H9 (cell line): ENCODE data around the gene RAB9A. TPM values are rescaled to one million over a fixed set of nuclear protein-coding genes. Genes with fewer than 3 reads are reported as not detected.

Source experiments
- DNase-seq: peaks from one replicate; pipeline ENCODE4 v3.0.0-alpha.2; 2017
- H2AFZ ChIP-seq: one replicate; pipeline ENCODE4 v1.6.1; 2013; ENCODE audit warnings: mild to moderate bottlenecking, low read length, control low read depth, moderate library complexity
- H2AK5ac ChIP-seq: 2 replicates; pipeline ENCODE4 v1.6.1; 2013; ENCODE audit warnings: low read length, control low read depth, mixed read lengths; ENCODE audit not compliant: insufficient read length
- H2BK120ac ChIP-seq: one replicate; pipeline ENCODE4 v1.6.1; 2013; ENCODE audit warnings: low read depth, mild to moderate bottlenecking, low read length, control low read depth, inconsistent platforms; ENCODE audit not compliant: poor library complexity, severe bottlenecking
- H2BK12ac ChIP-seq: 2 replicates; pipeline ENCODE4 v1.6.1; 2013; ENCODE audit warnings: low read length, control low read depth, mixed read lengths, low read depth; ENCODE audit not compliant: insufficient read length
- H2BK15ac ChIP-seq: 2 replicates; pipeline ENCODE4 v1.6.1; 2013; ENCODE audit warnings: low read depth, low read length, control low read depth
- H2BK20ac ChIP-seq: one replicate; pipeline ENCODE4 v1.6.1; 2013; ENCODE audit warnings: low read depth, mild to moderate bottlenecking, low read length, control low read depth, inconsistent platforms; ENCODE audit not compliant: poor library complexity, severe bottlenecking
- H2BK5ac ChIP-seq: 2 replicates; pipeline ENCODE4 v1.6.1; 2013; ENCODE audit warnings: low read length, control low read depth, mixed read lengths; ENCODE audit not compliant: insufficient read length
- H3K14ac ChIP-seq: 2 replicates; pipeline ENCODE4 v1.6.1; 2013; ENCODE audit warnings: low read length, control low read depth; ENCODE audit not compliant: insufficient read depth
- H3K18ac ChIP-seq: 2 replicates; pipeline ENCODE4 v1.6.1; 2013; ENCODE audit warnings: low read depth, mild to moderate bottlenecking, mixed read lengths, low read length, control low read depth; ENCODE audit not compliant: insufficient read length
- H3K23ac ChIP-seq: 2 replicates; pipeline ENCODE4 v1.6.1; 2013; ENCODE audit warnings: low read length, control low read depth, mixed read lengths, low read depth; ENCODE audit not compliant: insufficient read length
- H3K23me2 ChIP-seq: 2 replicates; pipeline ENCODE4 v1.6.1; 2013; ENCODE audit warnings: low read depth, mild to moderate bottlenecking, mixed read lengths, low read length, control low read depth; ENCODE audit not compliant: insufficient read length, poor library complexity, severe bottlenecking
- H3K27ac ChIP-seq: 2 replicates; pipeline ENCODE4 v1.5.1; 2013; ENCODE audit warnings: low read length, control low read depth, mixed read lengths, low read depth; ENCODE audit not compliant: insufficient read length
- H3K27me3 ChIP-seq: 2 replicates; pipeline ENCODE4 v1.6.1; 2013; ENCODE audit warnings: low read length, control low read depth, inconsistent platforms; ENCODE audit not compliant: insufficient read depth
- H3K4ac ChIP-seq: 2 replicates; pipeline ENCODE4 v1.6.1; 2013; ENCODE audit warnings: low read depth, mild to moderate bottlenecking, control low read depth, inconsistent platforms, low read length, moderate library complexity
- H3K4me1 ChIP-seq: 2 replicates; pipeline ENCODE4 v1.6.1; 2013; ENCODE audit warnings: low read length, control low read depth, inconsistent platforms; ENCODE audit not compliant: insufficient read depth
- H3K4me2 ChIP-seq: 2 replicates; pipeline ENCODE4 v1.6.1; 2013; ENCODE audit warnings: low read length, control low read depth, mixed read lengths; ENCODE audit not compliant: insufficient read length, insufficient read depth
- H3K56ac ChIP-seq: 2 replicates; pipeline ENCODE4 v1.6.1; 2013; ENCODE audit warnings: low read depth, mild to moderate bottlenecking, mixed read lengths, low read length, control low read depth; ENCODE audit not compliant: insufficient read length
- H3K79me1 ChIP-seq: 2 replicates; pipeline ENCODE4 v1.6.1; 2013; ENCODE audit warnings: low read depth, mild to moderate bottlenecking, moderate library complexity, low read length, control low read depth, inconsistent platforms; ENCODE audit not compliant: insufficient read depth, poor library complexity, severe bottlenecking
- H3K79me2 ChIP-seq: 2 replicates; pipeline ENCODE4 v1.6.1; 2013; ENCODE audit warnings: low read length, control low read depth, inconsistent platforms; ENCODE audit not compliant: insufficient read depth
- H3K9ac ChIP-seq: 2 replicates; pipeline ENCODE4 v1.6.1; 2013; ENCODE audit warnings: low read length, control low read depth, mixed read lengths; ENCODE audit not compliant: insufficient read length; ENCODE audit errors: extremely low read depth
- H3K9me3 ChIP-seq: one replicate; pipeline ENCODE4 v1.6.1; 2013; ENCODE audit warnings: low read depth, low read length, inconsistent platforms; ENCODE audit not compliant: control insufficient read depth
- H3T11ph ChIP-seq: one replicate; pipeline ENCODE4 v1.6.1; 2013; ENCODE audit warnings: mild to moderate bottlenecking, low read length, control low read depth, inconsistent platforms
- H4K20me1 ChIP-seq: one replicate; pipeline ENCODE4 v1.6.1; 2013; ENCODE audit not compliant: control insufficient read depth, insufficient read length, insufficient read depth
- H4K5ac ChIP-seq: 2 replicates; pipeline ENCODE4 v1.6.1; 2013; ENCODE audit warnings: low read depth, mild to moderate bottlenecking, mixed read lengths, low read length, control low read depth; ENCODE audit not compliant: insufficient read length
- H4K8ac ChIP-seq: replicated peaks from 2 replicates; pipeline ENCODE4 v1.6.1; 2013; ENCODE audit warnings: low read length, control low read depth, mixed read lengths, low read depth; ENCODE audit not compliant: insufficient read length
- H4K91ac ChIP-seq: 2 replicates; pipeline ENCODE4 v1.6.1; 2013; ENCODE audit warnings: low read depth, mild to moderate bottlenecking, moderate library complexity, mixed read lengths, low read length, control low read depth; ENCODE audit not compliant: insufficient read length
- H3K27ac Mint-ChIP-seq, 3 experiments: 2 replicates in 2 of 3; 3 replicates in 1 of 3; pipeline ENCODE4 v1.8.0; 2020 to 2021; ENCODE audit warnings: mixed read lengths in 3 of 3, mild to moderate bottlenecking in 1 of 3, moderate library complexity in 1 of 3
- H3K27me3 Mint-ChIP-seq: 2 replicates; pipeline ENCODE4 v1.8.0; 2021; ENCODE audit warnings: low read depth, mild to moderate bottlenecking, moderate library complexity, mixed read lengths
- H3K36me3 Mint-ChIP-seq, 3 experiments: 2 replicates in 2 of 3; 3 replicates in 1 of 3; pipeline ENCODE4 v1.8.0; 2020 to 2021; ENCODE audit warnings: low read depth in 3 of 3, mixed read lengths in 3 of 3; ENCODE audit not compliant: insufficient read depth in 1 of 3
- H3K4me1 Mint-ChIP-seq, 2 experiments: 2 replicates each; pipeline ENCODE4 v1.8.0; 2020; ENCODE audit warnings: mixed read lengths in 2 of 2
- H3K4me3 Mint-ChIP-seq, 2 experiments: 2 replicates in 1 of 2; 3 replicates in 1 of 2; pipeline ENCODE4 v1.8.0; 2020 to 2021; ENCODE audit warnings: mild to moderate bottlenecking in 2 of 2, mixed read lengths in 2 of 2, moderate library complexity in 1 of 2
- H3K9me3 Mint-ChIP-seq, 2 experiments: 2 replicates in 1 of 2; 3 replicates in 1 of 2; pipeline ENCODE4 v1.8.0; 2020; ENCODE audit warnings: mild to moderate bottlenecking in 2 of 2, mixed read lengths in 2 of 2, moderate library complexity in 1 of 2
- WGBS: extraction: QIAGEN DNeasy Blood & Tissue Kit; methylation state at CpG from one replicate; pipeline ENCODE4 v1.1.7; 2013; ENCODE audit warnings: missing lambda C conversion rate, low lambda C conversion rate, mixed read lengths; ENCODE audit not compliant: insufficient read length; ENCODE audit errors: extremely low coverage; 5-methylcytosine and 5-hydroxymethylcytosine counted together
- total RNA-seq: library from RNA; stranded (reverse); gene quantifications from 2 replicates; pipeline ENCODE4 v1.2.1, GENCODE V29; 2021
- TF ChIP-seq, protein P1 (sequence below): fragments of 200-600 bp; sonication (generic); conservative IDR thresholded peaks from 3 replicates; pipeline ENCODE4 v1.8.0; 2021; ENCODE audit warnings: antibody characterized with exemption, mild to moderate bottlenecking

Gene RAB9A
- total RNA-seq, 1 experiment from 2014 or later, result 21.3 TPM

DNA sequence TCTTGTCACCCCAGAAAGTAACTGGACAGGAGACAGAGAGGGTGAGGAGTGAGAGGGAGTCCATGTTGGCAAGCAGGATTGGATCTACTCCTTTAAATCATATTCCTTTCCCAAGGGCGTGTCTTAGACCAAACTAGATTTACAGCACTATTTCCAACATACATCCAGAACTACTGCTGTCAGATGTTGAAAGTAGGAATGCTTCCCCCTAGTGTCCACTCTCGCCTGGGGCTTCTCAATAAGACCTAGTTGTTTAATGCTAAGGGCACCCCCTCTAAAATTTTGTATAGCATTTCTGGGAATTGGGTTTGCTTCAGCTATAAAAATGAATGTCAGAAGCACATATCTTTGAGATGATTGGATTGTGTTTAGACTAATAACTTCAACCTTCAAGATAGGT, 58.9 kb downstream of the RAB9A start:
- Mint-ChIP-seq H3K36me3 (peaks cover 6 to 68% (median 42%) of the 10 kb centered on the region in 3 experiments; a peak in 6 of 7 replicates), H3K4me3 (no peak overlapping the region), H3K9me3 (peaks cover 18 to 39% of the 10 kb centered on the region in 2 experiments), H3K27ac (no peak overlapping the region), H3K4me1 (peaks cover under 1 to 2% of the 10 kb centered on the region in 2 experiments; a peak in 2 of 4 replicates), H3K27me3 (no peaks in the 10 kb centered on the region)
- Histone ChIP-seq H3K27ac (no peak overlapping the region), H3K18ac (no peak overlapping the region), H2BK15ac (no peak overlapping the region), H4K8ac (no peak overlapping the region), H3K56ac (no peak overlapping the region), H3K14ac (no peak overlapping the region), H2AFZ (no peak overlapping the region), H4K5ac (no peak overlapping the region), H3T11ph (no peak overlapping the region), H2BK12ac (no peak overlapping the region), H2BK20ac (no peak overlapping the region), H3K9me3 (no peaks in the 10 kb centered on the region), H3K9ac (no peak overlapping the region), H2BK120ac (no peak overlapping the region), H2AK5ac (no peak overlapping the region), H2BK5ac (no peak overlapping the region), H4K91ac (no peak overlapping the region), H3K23me2 (no peaks in the 10 kb centered on the region), H4K20me1 (no peaks in the 10 kb centered on the region), H3K4ac (no peak overlapping the region), H3K79me1 (no peaks in the 10 kb centered on the region), H3K4me1 (no peaks in the 10 kb centered on the region), H3K27me3 (no peaks in the 10 kb centered on the region), H3K23ac (no peak overlapping the region), H3K4me2 (no peak overlapping the region), H3K79me2 (0 out of 2 replicates have a peak, but pooled peaks cover 2% of the 10 kb centered on the region)
- no peak for DNase-seq
- TF ChIP-seq, protein P1, sequence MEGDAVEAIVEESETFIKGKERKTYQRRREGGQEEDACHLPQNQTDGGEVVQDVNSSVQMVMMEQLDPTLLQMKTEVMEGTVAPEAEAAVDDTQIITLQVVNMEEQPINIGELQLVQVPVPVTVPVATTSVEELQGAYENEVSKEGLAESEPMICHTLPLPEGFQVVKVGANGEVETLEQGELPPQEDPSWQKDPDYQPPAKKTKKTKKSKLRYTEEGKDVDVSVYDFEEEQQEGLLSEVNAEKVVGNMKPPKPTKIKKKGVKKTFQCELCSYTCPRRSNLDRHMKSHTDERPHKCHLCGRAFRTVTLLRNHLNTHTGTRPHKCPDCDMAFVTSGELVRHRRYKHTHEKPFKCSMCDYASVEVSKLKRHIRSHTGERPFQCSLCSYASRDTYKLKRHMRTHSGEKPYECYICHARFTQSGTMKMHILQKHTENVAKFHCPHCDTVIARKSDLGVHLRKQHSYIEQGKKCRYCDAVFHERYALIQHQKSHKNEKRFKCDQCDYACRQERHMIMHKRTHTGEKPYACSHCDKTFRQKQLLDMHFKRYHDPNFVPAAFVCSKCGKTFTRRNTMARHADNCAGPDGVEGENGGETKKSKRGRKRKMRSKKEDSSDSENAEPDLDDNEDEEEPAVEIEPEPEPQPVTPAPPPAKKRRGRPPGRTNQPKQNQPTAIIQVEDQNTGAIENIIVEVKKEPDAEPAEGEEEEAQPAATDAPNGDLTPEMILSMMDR, result peak; percentile 60
- no CpG with 5 or more reads among the region's 2 CpGs for WGBS
